GM10266 (cell line): Measurements from ENCODE around the gene USP40.

Experiments
- DNase-seq: peaks from one replicate; pipeline ENCODE4 v3.0.0; 2012; ENCODE audit errors: extremely low spot score
- CTCF ChIP-seq: IDR thresholded peaks from 2 replicates; pipeline ENCODE4 v1.5.1; 2012; ENCODE audit warnings: mild to moderate bottlenecking, low read depth; ENCODE audit not compliant: control insufficient read depth, insufficient read depth; ENCODE audit errors: missing control alignments

Gene USP40

GRCh38 chr2:233469261-233470010, 97.1 kb downstream of the USP40 start:
- TF ChIP-seq CTCF: no peak
- DNase-seq: no peak

- no peak for TF ChIP-seq CTCF
- DNase-seq: no peak
These were observed 97.9 kb downstream of the USP40 start for GRCh38 chr2:233468741-233469110.

DNA sequence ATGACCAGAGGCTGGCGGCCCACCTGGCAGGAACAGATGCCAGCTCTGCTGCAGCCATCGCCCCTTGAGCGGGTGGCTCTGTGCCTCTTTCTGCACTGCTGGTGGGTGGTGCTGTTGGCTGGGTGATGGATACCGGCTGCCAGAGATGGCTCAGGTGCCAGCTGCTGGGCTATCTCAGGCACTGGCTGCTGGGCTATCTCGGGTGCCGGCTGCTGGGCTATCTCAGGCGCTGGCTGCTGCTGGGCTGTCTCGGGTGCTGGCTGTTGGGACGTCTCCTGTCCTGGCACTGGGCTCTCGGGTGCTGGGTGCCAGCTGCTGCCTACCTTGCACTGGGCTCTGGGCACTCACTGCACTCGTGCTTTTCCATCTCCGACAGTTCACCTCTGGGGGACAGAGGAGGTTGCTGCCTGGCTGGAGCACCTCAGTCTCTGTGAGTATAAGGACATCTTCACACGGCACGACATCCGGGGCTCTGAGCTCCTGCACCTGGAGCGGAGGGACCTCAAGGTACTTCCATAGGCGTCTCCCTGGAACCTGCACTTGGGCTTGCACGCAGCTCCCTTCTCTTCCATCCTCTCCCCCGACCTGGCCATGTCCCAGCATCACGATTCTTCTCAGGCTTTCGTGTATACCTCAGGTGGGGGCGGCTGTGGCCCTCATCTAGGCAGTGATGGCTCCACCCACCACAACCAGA, 98.4 kb downstream of the USP40 start:
- peak; percentile 6 for TF ChIP-seq CTCF
- DNase-seq: no peak

- TF ChIP-seq CTCF: no peak
- no peak for DNase-seq
These were observed 99.5 kb downstream of the USP40 start for GRCh38 chr2:233466991-233467603.

DNA sequence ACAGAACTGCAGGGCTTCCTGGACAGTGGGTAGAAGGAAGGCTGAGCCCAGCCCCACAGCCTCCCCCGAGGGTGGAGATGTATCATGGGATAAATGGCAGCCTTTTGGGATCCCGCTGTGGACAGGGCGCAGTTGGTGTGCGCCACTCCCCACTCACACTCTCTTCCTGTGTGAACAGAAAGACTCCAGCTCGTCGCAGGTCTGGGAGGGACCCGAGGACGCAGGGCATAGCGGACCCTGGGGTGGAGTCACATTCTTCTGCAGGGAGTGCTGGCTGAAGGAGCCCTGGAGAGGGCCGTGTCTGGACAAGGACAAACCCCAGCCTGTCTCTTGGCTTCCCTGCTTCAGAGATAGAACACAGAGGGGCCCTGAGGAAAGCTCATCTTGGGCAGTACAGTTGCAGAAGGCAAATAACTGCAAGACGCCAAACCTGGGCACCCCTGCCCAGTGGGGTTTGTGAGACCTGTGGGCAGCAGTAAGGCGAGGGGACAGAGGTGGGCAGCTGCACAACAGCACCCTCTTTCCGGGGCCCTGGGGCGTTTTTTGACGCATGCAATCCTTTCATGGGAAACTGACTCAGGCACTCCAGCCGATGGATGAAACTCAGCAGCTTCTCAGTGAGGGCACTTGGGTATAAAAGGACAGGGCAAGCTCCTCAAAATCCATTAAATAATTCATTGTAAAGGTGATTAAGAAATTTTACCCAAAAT, 101.9 kb downstream of the USP40 start:
- DNase-seq: no peak
- no peak for TF ChIP-seq CTCF

DNA sequence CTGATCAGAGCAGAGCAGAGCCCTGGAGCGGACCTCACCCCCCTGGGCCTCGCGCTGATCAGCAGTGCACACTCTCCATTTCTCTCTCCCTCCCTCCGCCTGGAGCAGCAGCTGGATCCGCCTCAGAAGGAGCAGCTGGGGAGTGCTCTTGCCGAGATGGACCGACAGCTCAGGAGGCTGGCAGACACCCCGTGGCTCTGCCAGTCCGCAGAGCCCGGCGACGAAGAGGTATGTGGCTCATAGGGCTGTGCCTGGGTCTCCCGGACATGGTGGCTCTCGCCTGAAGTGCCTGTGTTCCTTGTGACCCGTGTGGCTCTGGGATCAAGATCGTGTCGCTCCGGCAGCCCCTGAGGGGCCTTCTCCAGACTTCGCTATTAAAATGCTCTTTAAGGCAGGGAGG, 102.5 kb downstream of the USP40 start:
- no peak for DNase-seq

More for the DNA sequence above, 102.5 kb downstream of the USP40 start:
- no peak for TF ChIP-seq CTCF
